Adrenal gland (tissue), 12 donors: Measurements from ENCODE around the gene PRKAR1B. TPM values are rescaled to one million over a fixed set of nuclear protein-coding genes. Genes with fewer than 3 reads are reported as not detected.
A peak's percentile ranks its signal among the peaks of the same experiment; 100 is the strongest.

Experiments
- DNase-seq, 7 donors: peaks; one replicate each; pipeline ENCODE4 v3.0.0-alpha.2; 2019 to 2020
- H3K27ac ChIP-seq, 5 donors: fragments of 200-600 bp; sonication (generic) in 4 of 5; 1 replicate in 3 of 5; 2 replicates in 2 of 5; pipeline versions ENCODE4 v1.5.1 to v1.8.0; 2016 to 2020; ENCODE audit warnings: mild to moderate bottlenecking in 1 of 5
- H3K27me3 ChIP-seq: fragments of 200-600 bp; 2 replicates; pipeline ENCODE4 v1.8.0; 2021
- H3K36me3 ChIP-seq, 2 donors: fragments of 200-600 bp; replicated peaks in 1 of 2; 1 replicate in 1 of 2; 2 replicates in 1 of 2; pipeline versions ENCODE4 v1.5.1 to v1.8.0; 2018 to 2022
- H3K4me1 ChIP-seq, 2 donors: fragments of 200-600 bp; replicated peaks in 1 of 2; 1 replicate in 1 of 2; 2 replicates in 1 of 2; pipeline versions ENCODE4 v1.5.1 to v1.8.0; 2018 to 2021
- H3K4me3 ChIP-seq, 4 donors: fragments of 200-600 bp; sonication (generic) in 3 of 4; one replicate each; pipeline ENCODE4 v1.5.1; 2016 to 2018
- H3K9me3 ChIP-seq, 3 donors: fragments of 200-600 bp; sonication (generic) in 1 of 3; replicated peaks in 1 of 3; 1 replicate in 2 of 3; 2 replicates in 1 of 3; pipeline versions ENCODE4 v1.5.1 to v1.8.0; 2016 to 2021
- POLR2A ChIP-seq, 2 donors: fragments of 450-650 bp; IDR thresholded peaks; one replicate each; pipeline ENCODE4 v1.6.1; 2017; ENCODE audit warnings: antibody characterized with exemption in 2 of 2, mild to moderate bottlenecking in 2 of 2, moderate library complexity in 1 of 2
- WGBS, 4 donors: extraction: QIAGEN DNeasy Blood & Tissue Kit in 2 of 4; methylation state at CpG; one replicate each; pipeline versions ENCODE4 v1.1.5 to v1.1.7; 2013 to 2017; 5-methylcytosine and 5-hydroxymethylcytosine counted together
- intact Hi-C, 2 donors: fragments of 100-400 bp; cut with DNase I; formaldehyde crosslinking; loops; one replicate each; pipeline versions ENCODE4 v1.14.1 to v1.15.0; 2022 to 2023
- polyA plus RNA-seq, 3 donors: library from polyadenylated mRNA; stranded (reverse); fragments of 200-250 nt in 2 of 3; fragments of 350-450 nt in 1 of 3; fragmentation: Illumina TruSeq in 1 of 3; extraction: RNeasy Lipid Tissue Mini Kit (QIAGEN cat#74804) in 1 of 3; gene quantifications; one replicate each; pipeline ENCODE4 v1.2.3, GENCODE V29; 2013 to 2014
- total RNA-seq, 9 donors: library from RNA; depleted of rRNA in 4 of 9; stranded (reverse); fragments of >200 nt in 4 of 9; fragments of 120-200 nt in 1 of 9; fragmentation: NEBNext Ultra II Directional in 1 of 9; extraction: Animal tissue kit (Norgen Biotek cat#: 25700) in 1 of 9; gene quantifications; one replicate each; pipeline versions ENCODE4 v1.1.0 to v1.2.4, GENCODE V29; 2013 to 2023
- TF ChIP-seq, protein P1 (sequence below), 6 experiments: fragments of 450-650 bp in 4 of 6; fragments of 200-600 bp in 2 of 6; sonication (generic) in 1 of 6; IDR thresholded peaks; 1 replicate in 5 of 6; 2 replicates in 1 of 6; pipeline versions ENCODE4 v1.5.1 to v1.8.0; 2016 to 2021; ENCODE audit warnings: antibody characterized with exemption in 6 of 6, mild to moderate bottlenecking in 2 of 6, moderate library complexity in 1 of 6
- donor health status: healthy with polysubstance abuse.
- donor health status: Bipolar disorder and iron deficiency.
- donor health status: DM: yes; HTN: yes; CAD: no.
- donor health status: DM: no; HTN: no; CAD: no.
- donor health status: DM: no; HTN: no; CAD: no.
- donor health status: DM: yes; HTN: yes; CAD: no.

PRKAR1B gene
- total and polyA plus RNA-seq, 12 donors, result 5.2 to 21.5 (median 11.7) TPM

DNA sequence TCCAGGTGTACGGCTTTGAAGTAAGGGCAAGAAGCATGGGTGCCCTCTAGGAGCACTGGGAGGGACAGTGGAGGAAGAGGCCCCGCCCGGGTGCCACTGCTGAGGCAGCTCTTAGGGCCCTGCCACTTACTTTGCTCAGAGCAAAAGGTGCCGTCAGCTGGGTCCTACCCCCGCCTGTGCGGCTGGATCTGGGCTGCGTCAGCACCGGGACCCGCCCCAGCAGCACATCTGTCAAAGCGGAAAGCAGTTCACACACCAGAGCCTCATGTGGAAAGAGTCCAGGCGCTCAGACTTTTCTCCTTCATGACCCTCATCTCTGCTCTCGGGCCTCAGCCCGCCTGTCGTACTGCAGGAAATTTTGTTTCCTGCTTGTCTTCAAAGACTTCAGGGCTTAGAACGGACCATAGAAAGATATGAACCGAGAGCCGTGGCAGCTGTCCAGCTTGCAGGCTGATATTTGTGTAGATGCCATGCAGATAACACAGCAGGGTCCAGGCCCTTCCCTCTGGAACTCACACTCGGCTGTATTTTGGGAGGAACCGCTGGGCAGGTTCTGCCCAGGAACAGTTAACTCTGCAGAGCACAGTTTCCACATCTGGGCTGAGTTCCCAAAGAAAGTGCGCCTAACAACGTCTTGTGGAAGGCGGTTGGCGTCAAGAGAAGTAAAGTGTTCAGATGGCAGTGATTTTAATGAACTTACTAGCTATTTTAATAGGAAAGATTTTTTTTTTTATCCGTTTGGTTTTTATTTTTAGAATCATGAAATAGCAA, 44.3 kb upstream of the PRKAR1B start:
- no peaks in the 10 kb centered on the region for H3K27me3 ChIP-seq
- peaks cover 0 to 11% of the 10 kb centered on the region in 2 donors for H3K36me3 ChIP-seq
- intact Hi-C loops, result loop anchor here in 1 of 2 donors (5.0 kb wide), 1 partner anchor 449 kb away; no protein-coding TSS in a partner anchor
- H3K4me1 ChIP-seq, result peaks cover 0 to 16% of the 10 kb centered on the region in 2 donors
- WGBS, 4 donors, result 51 to 62% (median 59%) methylated on average over 15 to 24 of the region's 24 CpGs
- peak; percentile 37 to 87 (median 51) for DNase-seq
- peak overlapping the region in 3 of 5 donors; percentile 58 to 81 (median 78) for H3K27ac ChIP-seq
- H3K9me3 ChIP-seq, result no peaks in the 10 kb centered on the region
- TF ChIP-seq, protein P1, sequence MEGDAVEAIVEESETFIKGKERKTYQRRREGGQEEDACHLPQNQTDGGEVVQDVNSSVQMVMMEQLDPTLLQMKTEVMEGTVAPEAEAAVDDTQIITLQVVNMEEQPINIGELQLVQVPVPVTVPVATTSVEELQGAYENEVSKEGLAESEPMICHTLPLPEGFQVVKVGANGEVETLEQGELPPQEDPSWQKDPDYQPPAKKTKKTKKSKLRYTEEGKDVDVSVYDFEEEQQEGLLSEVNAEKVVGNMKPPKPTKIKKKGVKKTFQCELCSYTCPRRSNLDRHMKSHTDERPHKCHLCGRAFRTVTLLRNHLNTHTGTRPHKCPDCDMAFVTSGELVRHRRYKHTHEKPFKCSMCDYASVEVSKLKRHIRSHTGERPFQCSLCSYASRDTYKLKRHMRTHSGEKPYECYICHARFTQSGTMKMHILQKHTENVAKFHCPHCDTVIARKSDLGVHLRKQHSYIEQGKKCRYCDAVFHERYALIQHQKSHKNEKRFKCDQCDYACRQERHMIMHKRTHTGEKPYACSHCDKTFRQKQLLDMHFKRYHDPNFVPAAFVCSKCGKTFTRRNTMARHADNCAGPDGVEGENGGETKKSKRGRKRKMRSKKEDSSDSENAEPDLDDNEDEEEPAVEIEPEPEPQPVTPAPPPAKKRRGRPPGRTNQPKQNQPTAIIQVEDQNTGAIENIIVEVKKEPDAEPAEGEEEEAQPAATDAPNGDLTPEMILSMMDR (IDR thresholded peaks at IDR 0.05), result no peak
- no peak for TF ChIP-seq POLR2A (IDR thresholded peaks at IDR 0.05)
- H3K4me3 ChIP-seq, result no peak overlapping the region

DNA sequence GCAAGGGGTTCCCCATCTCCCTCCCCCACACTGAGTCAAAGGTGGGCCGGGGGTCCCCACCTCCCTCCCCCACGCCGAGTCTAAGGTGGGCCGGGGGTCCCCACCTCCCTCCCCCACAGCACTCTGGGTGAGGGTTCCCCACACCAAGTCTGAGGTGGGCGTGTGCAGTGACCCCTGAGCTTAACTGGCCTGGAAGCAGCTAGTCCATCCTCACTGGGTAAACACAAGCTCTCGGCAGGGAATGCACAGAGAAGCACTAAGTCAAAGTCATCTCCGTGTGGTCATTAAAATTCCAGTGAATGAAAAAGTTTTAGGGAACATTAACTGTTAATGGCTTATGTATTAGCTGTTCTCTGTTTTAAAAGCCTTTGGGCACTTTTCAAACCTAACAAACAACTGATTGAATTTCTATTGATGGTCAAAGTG, 43.7 kb upstream of the PRKAR1B start:
- peaks cover 0 to 9% of the 10 kb centered on the region in 2 donors for H3K36me3 ChIP-seq
- peak overlapping the region in 3 of 5 donors; percentile 58 to 81 (median 78) for H3K27ac ChIP-seq
- TF ChIP-seq, protein P1 (IDR thresholded peaks at IDR 0.05), result no peak
- TF ChIP-seq POLR2A (IDR thresholded peaks at IDR 0.05), result no peak
- no peak for DNase-seq
- 50 to 66% (median 57%) methylated on average over 3 to 7 of the region's 7 CpGs for WGBS, 4 donors
- H3K4me3 ChIP-seq, result no peak overlapping the region
- intact Hi-C loops, result loop anchor here in 1 of 2 donors (5.0 kb wide), 1 partner anchor 448 kb away; no protein-coding TSS in a partner anchor
- peaks cover 0 to 16% of the 10 kb centered on the region in 2 donors for H3K4me1 ChIP-seq
- no peaks in the 10 kb centered on the region for H3K9me3 ChIP-seq
- H3K27me3 ChIP-seq, result no peaks in the 10 kb centered on the region

DNA sequence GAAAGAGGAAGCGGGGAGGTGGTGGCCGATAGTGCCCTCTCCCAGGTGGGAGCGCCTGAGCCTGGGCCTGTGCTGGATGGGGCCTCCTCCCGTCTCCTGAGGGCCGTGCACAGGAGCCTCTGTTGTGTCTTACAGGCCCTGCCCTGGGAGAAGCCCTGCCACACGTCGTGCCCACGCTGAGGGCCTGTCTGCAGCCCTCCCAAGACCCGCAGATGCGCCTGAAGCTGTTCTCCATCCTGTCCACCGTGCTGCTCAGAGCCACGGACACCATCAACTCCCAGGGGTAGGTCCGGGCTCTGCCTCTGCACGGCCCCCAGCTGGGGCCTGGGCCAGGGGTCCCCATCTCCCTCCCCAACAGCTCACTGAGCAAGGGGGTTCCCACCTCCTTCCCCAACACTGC, 43.3 kb upstream of the PRKAR1B start:
- TF ChIP-seq, protein P1 (IDR thresholded peaks at IDR 0.05), result no peak
- no peak for TF ChIP-seq POLR2A (IDR thresholded peaks at IDR 0.05)
- no peak overlapping the region for H3K4me3 ChIP-seq
- no peaks in the 10 kb centered on the region for H3K9me3 ChIP-seq
- peaks cover 0 to 12% of the 10 kb centered on the region in 2 donors for H3K36me3 ChIP-seq
- no peak for DNase-seq
- peak overlapping the region in 2 of 5 donors; percentile 78 to 81 for H3K27ac ChIP-seq
- 94 to 97% (median 95%) methylated on average over 3 to 14 of the region's 14 CpGs for WGBS, 4 donors
- no peaks in the 10 kb centered on the region for H3K27me3 ChIP-seq
- H3K4me1 ChIP-seq, result peaks cover 0 to 16% of the 10 kb centered on the region in 2 donors
- intact Hi-C loops, result loop anchor here in 1 of 2 donors (5.0 kb wide), 1 partner anchor 448 kb away; no protein-coding TSS in a partner anchor

DNA sequence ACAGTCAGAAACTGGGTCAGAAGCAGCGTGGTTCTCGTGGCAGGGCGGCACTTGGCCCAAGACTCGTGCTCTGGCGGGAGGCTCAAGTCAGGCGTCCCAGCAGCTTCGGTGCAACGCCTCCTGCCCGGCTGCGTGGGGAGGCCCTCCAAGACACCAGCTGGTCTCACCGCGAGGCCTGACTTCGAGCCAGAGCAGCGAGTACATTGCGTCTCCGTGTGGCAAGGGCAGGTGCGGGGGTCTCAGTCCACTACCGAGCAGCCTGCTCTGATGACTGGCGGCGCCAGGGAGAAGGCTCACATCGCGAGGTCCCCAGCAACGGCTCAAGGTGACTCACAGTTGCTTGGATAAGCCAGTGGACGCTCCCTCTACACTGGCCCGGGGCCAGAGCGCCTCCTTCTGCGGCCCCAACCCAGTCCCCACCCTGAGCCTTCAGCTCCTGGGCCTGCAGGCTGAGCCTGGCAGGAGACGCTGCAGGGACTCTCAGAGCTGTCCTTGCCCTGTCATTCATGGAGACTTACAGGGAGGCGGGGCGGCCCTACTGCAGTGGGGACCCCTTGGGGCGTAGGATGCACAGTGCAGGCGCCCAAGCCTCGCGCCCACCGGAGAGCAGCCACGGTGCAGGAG, 41.9 kb upstream of the PRKAR1B start:
- Histone ChIP-seq H3K36me3 (peaks cover 0 to 20% of the 10 kb centered on the region in 2 donors), H3K4me1 (peaks cover 0 to 16% of the 10 kb centered on the region in 2 donors), H3K9me3 (no peaks in the 10 kb centered on the region), H3K27ac (peak overlapping the region in 2 of 5 donors; percentile 64 to 79), H3K4me3 (no peak overlapping the region), H3K27me3 (no peaks in the 10 kb centered on the region)
- DNase-seq, result peak in 3 of 7 donors; percentile 33 to 44 (median 43)
- 59 to 88% (median 70%) methylated on average over 9 to 36 of the region's 36 CpGs for WGBS, 4 donors
- TF ChIP-seq POLR2A (IDR thresholded peaks at IDR 0.05), result no peak
- TF ChIP-seq, protein P1 (IDR thresholded peaks at IDR 0.05), result no peak
- intact Hi-C loops, result no loop called here
